Neural crest cell (in vitro differentiated cells): ENCODE data around the gene CCDC34. TPM values are rescaled to one million over a fixed set of nuclear protein-coding genes. Genes with fewer than 3 reads are reported as not detected.
A peak's percentile ranks its signal among the peaks of the same experiment; 100 is the strongest.

Experiments
- DNase-seq: peaks from one replicate; pipeline ENCODE4 v3.0.0; 2021; ENCODE audit warnings: low read depth, mixed read lengths, low spot score
- H3K27ac Mint-ChIP-seq: one replicate; pipeline ENCODE4 v1.8.0; 2021; ENCODE audit warnings: mild to moderate bottlenecking, mixed read lengths; ENCODE audit not compliant: unreplicated experiment
- H3K27me3 Mint-ChIP-seq: 2 replicates; pipeline ENCODE4 v1.8.0; 2021; ENCODE audit warnings: low read depth, mild to moderate bottlenecking, mixed read lengths
- H3K36me3 Mint-ChIP-seq: 2 replicates; pipeline ENCODE4 v1.8.0; 2021; ENCODE audit warnings: low read depth, mild to moderate bottlenecking, mixed read lengths
- H3K4me1 Mint-ChIP-seq: 2 replicates; pipeline ENCODE4 v1.8.0; 2021; ENCODE audit warnings: mixed read lengths
- H3K4me3 Mint-ChIP-seq: one replicate; pipeline ENCODE4 v1.8.0; 2021; ENCODE audit warnings: mild to moderate bottlenecking, mixed read lengths
- H3K9me3 Mint-ChIP-seq: 2 replicates; pipeline ENCODE4 v1.8.0; 2021; ENCODE audit warnings: mixed read lengths
- CTCF ChIP-seq: fragments of 200-600 bp; sonication (generic); conservative IDR thresholded peaks from 2 replicates; pipeline ENCODE4 v1.5.0; 2021; ENCODE audit warnings: antibody characterized with exemption, mild to moderate bottlenecking
- total RNA-seq: library from RNA; stranded (reverse); gene quantifications from 2 replicates; pipeline ENCODE4 v1.2.1, GENCODE V29; 2021

The CCDC34 gene
- total RNA-seq, 1 donor from 2014 or later, result 38.6 TPM

- no peaks in the 10 kb centered on the region for H3K27me3 Mint-ChIP-seq
- no peak for TF ChIP-seq CTCF
- H3K4me3 Mint-ChIP-seq, result no peak overlapping the region
- H3K4me1 Mint-ChIP-seq, result peaks cover 7% of the 10 kb centered on the region
- H3K36me3 Mint-ChIP-seq, result peaks cover 7% of the 10 kb centered on the region
- peaks cover 4% of the 10 kb centered on the region for H3K9me3 Mint-ChIP-seq
- no peak for DNase-seq
- peak overlapping the region; percentile 89 for H3K27ac Mint-ChIP-seq
Observed at GRCh38 chr11:27309046-27309445, 54.0 kb downstream of the CCDC34 start.

GRCh38 chr11:27307232-27307631, 55.8 kb downstream of the CCDC34 start:
- Mint-ChIP-seq H3K9me3 (peaks cover 9% of the 10 kb centered on the region), H3K4me3 (no peak overlapping the region), H3K4me1 (peaks cover 7% of the 10 kb centered on the region), H3K27me3 (no peaks in the 10 kb centered on the region), H3K27ac (no peak overlapping the region), H3K36me3 (peaks cover 9% of the 10 kb centered on the region)
- no peak for DNase-seq
- no peak for TF ChIP-seq CTCF

- H3K9me3 Mint-ChIP-seq, result peaks cover 11% of the 10 kb centered on the region
- H3K4me1 Mint-ChIP-seq, result peaks cover 7% of the 10 kb centered on the region
- peaks cover 9% of the 10 kb centered on the region for H3K36me3 Mint-ChIP-seq
- no peak overlapping the region for H3K27ac Mint-ChIP-seq
- H3K27me3 Mint-ChIP-seq, result no peaks in the 10 kb centered on the region
- no peak for DNase-seq
- no peak for TF ChIP-seq CTCF
- H3K4me3 Mint-ChIP-seq, result no peak overlapping the region
Observed at GRCh38 chr11:27305751-27306150, 57.3 kb downstream of the CCDC34 start.

GRCh38 chr11:27304514-27304913, 58.5 kb downstream of the CCDC34 start:
- no peak overlapping the region for H3K27ac Mint-ChIP-seq
- peaks cover 9% of the 10 kb centered on the region for H3K36me3 Mint-ChIP-seq
- H3K27me3 Mint-ChIP-seq, result no peaks in the 10 kb centered on the region
- no peak for DNase-seq
- H3K4me3 Mint-ChIP-seq, result no peak overlapping the region
- no peak for TF ChIP-seq CTCF
- peaks cover 7% of the 10 kb centered on the region for H3K4me1 Mint-ChIP-seq
- H3K9me3 Mint-ChIP-seq, result peaks cover 11% of the 10 kb centered on the region

- DNase-seq, result no peak
- Mint-ChIP-seq H3K36me3 (peaks cover 9% of the 10 kb centered on the region), H3K9me3 (peaks cover 11% of the 10 kb centered on the region), H3K4me3 (no peak overlapping the region), H3K27ac (no peak overlapping the region), H3K4me1 (peaks cover 2% of the 10 kb centered on the region), H3K27me3 (no peaks in the 10 kb centered on the region)
- no peak for TF ChIP-seq CTCF
Observed at GRCh38 chr11:27303903-27304302, 59.1 kb downstream of the CCDC34 start.

GRCh38 chr11:27300974-27301373, 62.0 kb downstream of the CCDC34 start:
- no peak for DNase-seq
- Mint-ChIP-seq H3K36me3 (peaks cover 2% of the 10 kb centered on the region), H3K27ac (no peak overlapping the region), H3K27me3 (no peaks in the 10 kb centered on the region), H3K9me3 (peaks cover 7% of the 10 kb centered on the region), H3K4me3 (no peak overlapping the region), H3K4me1 (no peaks in the 10 kb centered on the region)
- TF ChIP-seq CTCF, result no peak
